ENCODE measurements around the gene LHX4. TPM values are rescaled to one million over a fixed set of nuclear protein-coding genes. Genes with fewer than 3 reads are reported as not detected.

LHX4 gene
- total and polyA plus RNA-seq, 2 of the 13 experiments (the other 11 are each of a cell fraction or from before 2014, with no cell fraction given) = 0.03 to 0.07 TPM

- no peak for TF ChIP-seq ZNF136 (CRISPR knock-in tag; IDR thresholded peaks at IDR 0.05; ENCODE audit: low read depth)
- TF ChIP-seq E2F5 (CRISPR knock-in tag; conservative IDR thresholded peaks at IDR 0.05) = no peak
- TF ChIP-seq, protein P1, sequence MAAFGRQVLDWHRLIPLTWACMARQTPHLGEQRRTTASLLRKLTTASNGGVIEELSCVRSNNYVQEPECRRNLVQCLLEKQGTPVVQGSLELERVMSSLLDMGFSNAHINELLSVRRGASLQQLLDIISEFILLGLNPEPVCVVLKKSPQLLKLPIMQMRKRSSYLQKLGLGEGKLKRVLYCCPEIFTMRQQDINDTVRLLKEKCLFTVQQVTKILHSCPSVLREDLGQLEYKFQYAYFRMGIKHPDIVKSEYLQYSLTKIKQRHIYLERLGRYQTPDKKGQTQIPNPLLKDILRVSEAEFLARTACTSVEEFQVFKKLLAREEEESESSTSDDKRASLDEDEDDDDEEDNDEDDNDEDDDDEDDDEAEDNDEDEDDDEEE (CRISPR knock-in tag; IDR thresholded peaks at IDR 0.05) = no peak
- TF ChIP-seq ZNF276 (CRISPR knock-in tag; IDR thresholded peaks at IDR 0.05; ENCODE audit: low read depth) = no peak
- TF ChIP-seq ZNF746 (CRISPR knock-in tag; IDR thresholded peaks at IDR 0.05) = no peak
- TF ChIP-seq EEA1 (CRISPR knock-in tag; IDR thresholded peaks at IDR 0.05; ENCODE audit: borderline replicate concordance) = no peak
Measured at GRCh38 chr1:180275726-180276125, 45.7 kb downstream of the LHX4 start (continued).

GRCh38 chr1:180277476-180278193, 47.6 kb downstream of the LHX4 start:
- Histone ChIP-seq H3K27ac (ENCODE audit: extremely low read length, insufficient read depth, low read length) (no peak overlapping the region), H3K4me3 (replicated peaks in 1 of 3; ENCODE audit: insufficient read depth in 1 of 3, low read depth in 2 of 3, low read length in 3 of 3) (no peak overlapping the region), H3K9ac (ENCODE audit: insufficient read depth, low read depth, low read length) (no peak overlapping the region), H3K4me2 (ENCODE audit: low read depth, low read length) (no peak overlapping the region), H3K36me3 (replicated peaks in 1 of 2; ENCODE audit: control insufficient read depth in 1 of 2, insufficient read depth in 2 of 2, low read length in 2 of 2) (peaks cover 1 to 25% of the 10 kb centered on the region in 2 experiments; a peak in 3 of 5 replicates), H3K4me1 (ENCODE audit: insufficient read depth, low read length) (no peaks in the 10 kb centered on the region), H3K9me3 (ENCODE audit: low read length) (no peaks in the 10 kb centered on the region), H3K27me3 (ENCODE audit: control insufficient read depth in 1 of 2, insufficient read depth in 2 of 2, low read length in 2 of 2) (no peaks in the 10 kb centered on the region), H2AFZ (ENCODE audit: low read length) (no peak overlapping the region), H4K20me1 (ENCODE audit: insufficient read depth, low read length) (no peaks in the 10 kb centered on the region), H3K79me2 (ENCODE audit: insufficient read depth, low read length) (no peaks in the 10 kb centered on the region)
- POLR2A ChIA-PET = no interaction called here
- CTCF ChIA-PET (ENCODE audit: low intra/inter-chr PET ratio, low total read pairs) = no interaction called here
- in situ Hi-C loops (cut with HindIII; ENCODE audit: extremely low pct_ligation_motif_present, low pct_unique_long_range_greater_than_20kb) = no loop called here
- 99% methylated on average over 5 of the region's 5 CpGs for WGBS (ENCODE audit: low lambda C conversion rate)
- ATAC-seq (no peak), FAIRE-seq (no peak), DNase-seq (ENCODE audit: low spot score) (no peak)
- BruUV-seq (replicated peaks) = no TSS peak
- intact Hi-C loops (cut with micrococcal nuclease; ENCODE audit: unreplicated experiment) = no loop called here
- TF ChIP-seq PRMT3 (CRISPR knock-in tag; IDR thresholded peaks at IDR 0.05; ENCODE audit: borderline replicate concordance, low read depth) = no peak
- no peak for TF ChIP-seq EZH2 (conservative IDR thresholded peaks at IDR 0.05; ENCODE audit: low read depth, low read length)
- no peak for TF ChIP-seq FOXK2 (IDR thresholded peaks at IDR 0.05)
- TF ChIP-seq SCMH1 (CRISPR knock-in tag; IDR thresholded peaks at IDR 0.05; ENCODE audit: borderline replicate concordance) = no peak
- TF ChIP-seq ZNF770 (CRISPR knock-in tag; IDR thresholded peaks at IDR 0.05) = no peak
- no peak for TF ChIP-seq SNRNP70 (IDR thresholded peaks at IDR 0.05; ENCODE audit: low read depth, low read length)
- TF ChIP-seq ATM (IDR thresholded peaks at IDR 0.05; ENCODE audit: borderline replicate concordance) = no peak
- TF ChIP-seq ZNF44 (CRISPR knock-in tag; IDR thresholded peaks at IDR 0.05) = no peak
- no peak for TF ChIP-seq IKZF4 (CRISPR knock-in tag; IDR thresholded peaks at IDR 0.05; ENCODE audit: borderline replicate concordance, low read depth, not compliant biosample characterization)
- TF ChIP-seq GATA4 (IDR thresholded peaks at IDR 0.05; ENCODE audit: borderline replicate concordance, low read depth) = no peak
- TF ChIP-seq GLI4 (CRISPR knock-in tag; IDR thresholded peaks at IDR 0.05; ENCODE audit: borderline replicate concordance) = no peak
- TF ChIP-seq PAWR (CRISPR knock-in tag; IDR thresholded peaks at IDR 0.05; ENCODE audit: borderline replicate concordance) = no peak
